ENCODE results near the gene BET1L.
"Not testable (repeated sequence)": the region's sequence is repeated elsewhere in the genome, so short reads cannot be mapped to it uniquely, and the experiment has no call there.

The BET1L gene

DNA sequence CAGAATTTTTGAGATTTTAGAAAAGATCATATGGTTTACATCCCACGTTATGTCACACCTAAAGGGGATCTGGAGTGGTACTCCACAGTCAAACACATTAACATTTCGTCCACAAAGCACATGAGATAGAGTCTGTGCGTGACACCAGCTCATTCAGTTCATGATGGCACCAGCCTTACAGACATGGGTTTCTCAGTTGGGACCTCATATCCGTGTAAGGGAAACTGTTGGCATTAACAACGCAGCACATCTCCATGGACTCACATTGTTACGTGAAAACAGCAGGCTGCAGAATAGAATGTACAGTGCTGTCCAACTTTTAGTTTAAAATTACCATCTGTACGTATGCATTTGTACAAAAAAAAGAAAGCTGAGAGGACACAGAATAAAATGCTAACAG lies 14.3 kb upstream of the BET1L start:
- DNase-seq (ENCODE audit: low read depth) = no peak
- TF ChIP-seq, protein P1, sequence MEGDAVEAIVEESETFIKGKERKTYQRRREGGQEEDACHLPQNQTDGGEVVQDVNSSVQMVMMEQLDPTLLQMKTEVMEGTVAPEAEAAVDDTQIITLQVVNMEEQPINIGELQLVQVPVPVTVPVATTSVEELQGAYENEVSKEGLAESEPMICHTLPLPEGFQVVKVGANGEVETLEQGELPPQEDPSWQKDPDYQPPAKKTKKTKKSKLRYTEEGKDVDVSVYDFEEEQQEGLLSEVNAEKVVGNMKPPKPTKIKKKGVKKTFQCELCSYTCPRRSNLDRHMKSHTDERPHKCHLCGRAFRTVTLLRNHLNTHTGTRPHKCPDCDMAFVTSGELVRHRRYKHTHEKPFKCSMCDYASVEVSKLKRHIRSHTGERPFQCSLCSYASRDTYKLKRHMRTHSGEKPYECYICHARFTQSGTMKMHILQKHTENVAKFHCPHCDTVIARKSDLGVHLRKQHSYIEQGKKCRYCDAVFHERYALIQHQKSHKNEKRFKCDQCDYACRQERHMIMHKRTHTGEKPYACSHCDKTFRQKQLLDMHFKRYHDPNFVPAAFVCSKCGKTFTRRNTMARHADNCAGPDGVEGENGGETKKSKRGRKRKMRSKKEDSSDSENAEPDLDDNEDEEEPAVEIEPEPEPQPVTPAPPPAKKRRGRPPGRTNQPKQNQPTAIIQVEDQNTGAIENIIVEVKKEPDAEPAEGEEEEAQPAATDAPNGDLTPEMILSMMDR (IDR thresholded peaks at IDR 0.05; ENCODE audit: insufficient read depth, low read depth, low read length, missing control alignments) = no peak
- no peak overlapping the region for H3K4me3 ChIP-seq (ENCODE audit: low read length)

- not testable (repeated sequence) for DNase-seq (ENCODE audit: low read depth); H3K4me3 ChIP-seq (ENCODE audit: low read length)
Measured at GRCh38 chr11:220641-221215, 13.5 kb upstream of the BET1L start.

DNA sequence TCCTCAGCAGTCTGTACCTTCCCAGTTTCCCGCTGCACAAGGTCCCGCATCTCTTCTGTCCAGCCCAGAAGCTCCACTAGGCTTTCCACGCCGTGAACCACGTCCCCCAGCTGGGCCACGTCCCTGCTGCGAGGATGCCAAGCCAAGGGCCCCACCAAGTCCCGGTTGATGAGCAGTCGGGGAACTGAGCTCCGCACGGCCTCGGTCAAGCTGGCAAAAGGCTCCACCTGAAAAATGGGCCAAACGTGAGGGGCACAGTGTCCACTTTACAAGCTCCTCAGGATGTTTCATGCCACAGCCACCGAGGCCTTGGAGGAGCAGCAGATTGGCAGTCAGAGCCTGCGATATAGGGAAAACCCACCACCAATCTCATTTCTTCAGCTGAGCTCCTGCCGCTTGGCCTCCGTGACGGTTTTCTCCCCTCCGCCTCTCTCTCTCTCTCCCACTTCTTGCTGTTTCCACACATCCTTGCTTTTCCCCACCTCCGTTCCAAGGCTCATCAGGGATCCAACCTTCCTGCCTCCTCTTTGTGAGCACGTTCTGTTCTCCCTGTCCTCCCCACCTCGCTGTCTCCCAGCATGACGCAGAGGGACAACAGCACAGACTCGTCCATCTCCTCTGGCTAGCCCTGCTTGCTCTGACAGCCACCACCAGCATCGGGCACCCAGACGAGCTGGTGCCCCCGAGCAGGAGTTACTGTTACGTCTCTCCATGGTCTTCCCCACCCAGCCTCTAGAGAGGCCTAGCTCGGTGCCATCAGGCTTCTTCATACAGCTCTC lies 11.8 kb upstream of the BET1L start:
- DNase-seq (ENCODE audit: low read depth) = no peak
- TF ChIP-seq, protein P1 (IDR thresholded peaks at IDR 0.05; ENCODE audit: insufficient read depth, low read depth, low read length, missing control alignments) = no peak
- no peak overlapping the region for H3K4me3 ChIP-seq (ENCODE audit: low read length)

DNA sequence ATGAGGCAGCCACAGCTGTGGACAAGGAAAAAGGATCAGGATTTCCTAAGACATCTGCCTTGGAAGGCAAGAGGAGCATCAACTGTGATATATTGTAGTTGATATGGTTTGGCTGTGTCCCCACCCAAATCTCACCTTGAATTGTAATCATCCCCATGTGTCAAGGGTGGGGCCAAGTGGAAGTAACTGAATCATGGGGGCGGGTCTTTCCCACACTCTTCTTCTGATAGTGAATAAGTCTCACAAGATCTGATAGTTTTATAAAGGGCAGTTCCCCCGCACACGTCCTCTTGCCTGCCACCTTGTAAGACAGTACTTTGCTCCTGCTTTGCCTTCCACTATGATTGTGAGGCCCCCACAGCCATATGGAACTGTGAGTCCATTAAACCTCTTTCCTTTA lies 10.5 kb upstream of the BET1L start:
- TF ChIP-seq, protein P1 (IDR thresholded peaks at IDR 0.05; ENCODE audit: insufficient read depth, low read depth, low read length, missing control alignments) = no peak
- H3K4me3 ChIP-seq (ENCODE audit: low read length) = no peak overlapping the region
- DNase-seq (ENCODE audit: low read depth) = peak; percentile 66

DNA sequence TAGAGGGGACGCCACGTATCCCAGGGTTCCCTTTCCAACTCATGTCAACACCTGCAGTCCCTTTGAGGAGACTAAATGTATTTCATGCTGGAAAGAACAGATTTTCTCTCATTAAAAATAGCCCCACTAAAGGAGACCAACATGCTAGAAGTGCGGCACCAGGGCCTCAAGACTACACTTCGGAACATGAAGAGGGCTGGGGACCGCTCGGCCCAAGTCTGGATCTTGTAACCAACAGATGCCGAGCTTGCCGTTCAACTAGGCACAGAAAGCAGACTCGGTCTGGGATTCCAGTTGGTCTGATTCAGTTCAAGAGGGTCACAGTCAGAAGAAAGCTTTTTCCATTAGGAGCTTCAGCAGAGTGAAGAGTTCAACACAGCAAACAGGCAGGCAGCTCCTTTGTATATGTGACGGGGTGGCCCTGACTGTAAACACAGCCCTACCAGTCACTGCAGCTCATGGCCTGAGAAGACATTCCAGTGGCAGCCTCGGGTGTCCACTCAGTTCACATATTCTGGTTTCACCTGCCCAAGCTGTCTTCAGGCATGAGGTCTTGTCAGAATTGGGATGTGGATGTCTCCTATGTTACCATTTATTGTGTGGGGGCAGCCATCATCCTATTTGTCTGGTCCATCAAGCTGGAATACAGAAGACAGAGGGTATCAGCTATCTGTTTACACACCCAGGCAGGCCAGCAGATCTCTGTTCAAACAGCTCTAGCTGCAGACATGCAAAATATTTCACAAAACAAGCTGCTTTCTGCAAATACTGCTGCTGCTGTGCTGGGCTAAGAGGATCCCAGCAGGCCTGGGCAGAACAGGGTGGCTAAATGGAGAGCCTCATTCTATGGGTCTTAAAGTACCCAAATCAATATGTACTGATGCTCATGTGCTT lies 9.1 kb upstream of the BET1L start:
- TF ChIP-seq, protein P1 (IDR thresholded peaks at IDR 0.05; ENCODE audit: insufficient read depth, low read depth, low read length, missing control alignments) = no peak
- DNase-seq (ENCODE audit: low read depth) = no peak
- no peak overlapping the region for H3K4me3 ChIP-seq (ENCODE audit: low read length)

DNA sequence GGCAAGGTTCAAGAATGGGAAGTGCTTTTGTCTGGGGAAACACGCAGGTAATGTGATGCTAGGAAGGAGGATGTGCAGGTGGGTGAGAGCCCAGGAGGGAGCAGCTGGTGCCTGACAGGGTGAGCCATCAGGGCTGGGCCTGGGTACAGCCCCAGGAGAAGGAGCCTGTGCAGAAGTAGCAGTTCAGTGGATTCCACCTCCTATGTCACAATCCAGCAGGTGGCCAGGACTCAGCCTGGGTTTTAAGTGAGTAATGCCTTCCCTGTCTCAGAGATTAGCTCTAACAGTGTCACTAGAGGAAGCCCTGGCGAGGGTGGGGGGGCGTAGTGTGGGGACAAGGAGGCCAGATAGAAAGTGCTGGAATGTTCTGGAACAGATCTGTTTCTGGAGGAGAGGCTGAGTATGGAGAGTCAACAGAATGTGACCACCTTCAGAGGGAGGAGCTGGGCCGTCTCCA lies 8.4 kb upstream of the BET1L start:
- peak; percentile 64 for DNase-seq (ENCODE audit: low read depth)
- no peak overlapping the region for H3K4me3 ChIP-seq (ENCODE audit: low read length)
- TF ChIP-seq, protein P1 (IDR thresholded peaks at IDR 0.05; ENCODE audit: insufficient read depth, low read depth, low read length, missing control alignments) = no peak

DNA sequence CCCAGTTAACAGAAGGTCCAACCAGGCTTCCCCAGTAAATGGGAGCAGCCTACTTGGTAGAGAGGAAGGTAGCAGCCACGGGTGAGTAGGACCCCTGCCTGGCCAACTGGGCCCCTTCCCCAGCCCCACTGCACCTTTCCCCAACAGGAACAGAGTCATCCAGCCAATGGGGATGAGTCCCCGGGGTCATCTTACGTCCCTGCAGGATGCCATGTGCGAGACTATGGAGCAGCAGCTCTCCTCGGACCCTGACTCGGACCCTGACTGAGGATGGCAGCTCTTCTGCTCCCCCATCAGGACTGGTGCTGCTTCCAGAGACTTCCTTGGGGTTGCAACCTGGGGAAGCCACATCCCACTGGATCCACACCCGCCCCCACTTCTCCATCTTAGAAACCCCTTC lies 6.9 kb upstream of the BET1L start:
- no peak for DNase-seq (ENCODE audit: low read depth)
- TF ChIP-seq, protein P1 (IDR thresholded peaks at IDR 0.05; ENCODE audit: insufficient read depth, low read depth, low read length, missing control alignments) = no peak
- no peak overlapping the region for H3K4me3 ChIP-seq (ENCODE audit: low read length)

All from epithelial cell of esophagus (primary cell).